Smooth muscle cell of the brain vasculature (primary cell): ENCODE measurements around the gene ZNF485.
A peak's percentile ranks its signal among the peaks of the same experiment; 100 is the strongest.
"Not testable (repeated sequence)": the region's sequence is repeated elsewhere in the genome, so short reads cannot be mapped to it uniquely, and the experiment has no call there.

Experiments
- DNase-seq: peaks from one replicate; pipeline ENCODE4 v3.0.0-alpha.2; 2012; ENCODE audit warnings: low read depth, low spot score

Gene ZNF485

GRCh38 chr10:43605850-43606322 lies 352 bp upstream of the ZNF485 start:
- no peak for DNase-seq

GRCh38 chr10:43607199-43607573 lies 948 bp downstream of the ZNF485 start:
- DNase-seq, result no peak

GRCh38 chr10:43610636-43611035 lies 4.4 kb downstream of the ZNF485 start:
- DNase-seq, result no peak

- DNase-seq, result no peak
Measured at GRCh38 chr10:43616697-43617370, 10.6 kb downstream of the ZNF485 start.

GRCh38 chr10:43619368-43619767 lies 13.1 kb downstream of the ZNF485 start:
- no peak for DNase-seq

GRCh38 chr10:43622038-43622437 lies 15.8 kb downstream of the ZNF485 start:
- no peak for DNase-seq

- DNase-seq, result no peak
Measured at GRCh38 chr10:43623351-43623750, 17.1 kb downstream of the ZNF485 start.

- no peak for DNase-seq
Measured at GRCh38 chr10:43627942-43628341, 21.7 kb downstream of the ZNF485 start.

- DNase-seq, result no peak
Measured at GRCh38 chr10:43628956-43629355, 22.7 kb downstream of the ZNF485 start.

- not testable (repeated sequence) for DNase-seq
Measured at GRCh38 chr10:43635816-43636215, 29.6 kb downstream of the ZNF485 start.

- no peak for DNase-seq
Measured at GRCh38 chr10:43640603-43641002, 34.4 kb downstream of the ZNF485 start.

GRCh38 chr10:43644252-43644651 lies 38.0 kb downstream of the ZNF485 start:
- DNase-seq, result no peak

- no peak for DNase-seq
Measured at GRCh38 chr10:43645866-43646265, 39.6 kb downstream of the ZNF485 start.

GRCh38 chr10:43647576-43647975 lies 41.3 kb downstream of the ZNF485 start:
- DNase-seq, result no peak

- no peak for DNase-seq
Measured at GRCh38 chr10:43648095-43648397, 41.8 kb downstream of the ZNF485 start.

- peak; percentile 64 for DNase-seq
Measured at GRCh38 chr10:43648398-43649184, 42.4 kb downstream of the ZNF485 start, which contains the start of gene ZNF32. Gene ZNF32 (minus strand): TSS chr10:43648881. CDS start chr10:43646133, 2,748 bp downstream.

- DNase-seq, result no peak
Measured at GRCh38 chr10:43649185-43649523, 42.9 kb downstream of the ZNF485 start.

GRCh38 chr10:43653746-43654145 lies 47.5 kb downstream of the ZNF485 start:
- no peak for DNase-seq

GRCh38 chr10:43655311-43655710 lies 49.1 kb downstream of the ZNF485 start:
- no peak for DNase-seq

GRCh38 chr10:43658227-43658626 lies 52.0 kb downstream of the ZNF485 start:
- no peak for DNase-seq

GRCh38 chr10:43665054-43665453 lies 58.8 kb downstream of the ZNF485 start:
- no peak for DNase-seq

GRCh38 chr10:43666552-43666951 lies 60.3 kb downstream of the ZNF485 start:
- no peak for DNase-seq

- DNase-seq, result no peak
Measured at GRCh38 chr10:43667317-43667731, 61.1 kb downstream of the ZNF485 start.
